ENCODE data around the gene PSRC1.

DNA sequence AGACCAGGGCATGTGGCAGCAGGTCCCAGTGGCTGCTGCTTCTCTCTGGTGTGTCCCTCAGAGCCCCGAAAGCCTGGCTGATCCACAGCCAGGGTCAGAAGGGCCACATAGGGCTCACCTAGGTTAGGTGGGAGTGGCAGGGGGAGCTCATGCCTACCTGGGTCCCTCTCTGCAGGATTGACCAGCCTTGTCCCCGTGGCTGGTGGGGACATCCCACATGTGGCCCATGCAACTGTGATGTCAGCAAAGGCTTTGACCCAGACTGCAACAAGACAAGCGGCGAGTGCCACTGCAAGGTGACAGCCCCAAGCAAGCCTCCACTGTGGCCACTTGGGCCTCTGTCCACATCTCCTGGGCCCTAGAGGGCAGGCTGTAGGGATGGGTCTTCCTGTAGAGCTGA, 17.9 kb downstream of the PSRC1 start:
- TF ChIP-seq, protein P1, sequence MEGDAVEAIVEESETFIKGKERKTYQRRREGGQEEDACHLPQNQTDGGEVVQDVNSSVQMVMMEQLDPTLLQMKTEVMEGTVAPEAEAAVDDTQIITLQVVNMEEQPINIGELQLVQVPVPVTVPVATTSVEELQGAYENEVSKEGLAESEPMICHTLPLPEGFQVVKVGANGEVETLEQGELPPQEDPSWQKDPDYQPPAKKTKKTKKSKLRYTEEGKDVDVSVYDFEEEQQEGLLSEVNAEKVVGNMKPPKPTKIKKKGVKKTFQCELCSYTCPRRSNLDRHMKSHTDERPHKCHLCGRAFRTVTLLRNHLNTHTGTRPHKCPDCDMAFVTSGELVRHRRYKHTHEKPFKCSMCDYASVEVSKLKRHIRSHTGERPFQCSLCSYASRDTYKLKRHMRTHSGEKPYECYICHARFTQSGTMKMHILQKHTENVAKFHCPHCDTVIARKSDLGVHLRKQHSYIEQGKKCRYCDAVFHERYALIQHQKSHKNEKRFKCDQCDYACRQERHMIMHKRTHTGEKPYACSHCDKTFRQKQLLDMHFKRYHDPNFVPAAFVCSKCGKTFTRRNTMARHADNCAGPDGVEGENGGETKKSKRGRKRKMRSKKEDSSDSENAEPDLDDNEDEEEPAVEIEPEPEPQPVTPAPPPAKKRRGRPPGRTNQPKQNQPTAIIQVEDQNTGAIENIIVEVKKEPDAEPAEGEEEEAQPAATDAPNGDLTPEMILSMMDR (IDR thresholded peaks at IDR 0.05): no peak
- TF ChIP-seq EZH2 (IDR thresholded peaks at IDR 0.05) (no peak), EZH2phosphoT487 (IDR thresholded peaks at IDR 0.05) (no peak)

All from neural progenitor cell (in vitro differentiated cells).